NCI-H69 (cell line): ENCODE measurements around the gene CHCHD6.

Experiments
- DNase-seq: peaks from one replicate; lab custom pipeline; 2025; lab: John Stamatoyannopoulos, UW

Gene CHCHD6

GRCh38 chr3:126959921-126960603, 256.0 kb downstream of the CHCHD6 start:
- DNase-seq, result peak; percentile 92

GRCh38 chr3:126960604-126960995, 256.6 kb downstream of the CHCHD6 start:
- DNase-seq, result no peak

- peak; percentile 69 for DNase-seq
Observed at GRCh38 chr3:126961191-126961790, 257.3 kb downstream of the CHCHD6 start.

- DNase-seq, result no peak
Observed at GRCh38 chr3:126961791-126962461, 257.9 kb downstream of the CHCHD6 start.

GRCh38 chr3:126962756-126963155, 258.7 kb downstream of the CHCHD6 start:
- no peak for DNase-seq

- no peak for DNase-seq
Observed at GRCh38 chr3:126963261-126964190, 259.5 kb downstream of the CHCHD6 start.

- DNase-seq, result no peak
Observed at GRCh38 chr3:126964261-126964660, 260.2 kb downstream of the CHCHD6 start.

GRCh38 chr3:126964950-126965349, 260.9 kb downstream of the CHCHD6 start:
- DNase-seq, result peak; percentile 4

GRCh38 chr3:126965526-126966080, 261.6 kb downstream of the CHCHD6 start:
- DNase-seq, result no peak

GRCh38 chr3:126967386-126967785, 263.3 kb downstream of the CHCHD6 start:
- DNase-seq, result no peak

GRCh38 chr3:126968391-126969390, 264.7 kb downstream of the CHCHD6 start:
- peak; percentile 10 for DNase-seq

GRCh38 chr3:126969586-126969985, 265.5 kb downstream of the CHCHD6 start:
- no peak for DNase-seq

GRCh38 chr3:126970101-126970500, 266.1 kb downstream of the CHCHD6 start:
- DNase-seq, result no peak

GRCh38 chr3:126970921-126971320, 266.9 kb downstream of the CHCHD6 start:
- DNase-seq, result no peak

GRCh38 chr3:126971891-126972351, 267.9 kb downstream of the CHCHD6 start:
- DNase-seq, result no peak

GRCh38 chr3:126972866-126973265, 268.8 kb downstream of the CHCHD6 start:
- DNase-seq, result no peak

- no peak for DNase-seq
Observed at GRCh38 chr3:126973814-126974213, 269.8 kb downstream of the CHCHD6 start.

GRCh38 chr3:126974756-126975155, 270.7 kb downstream of the CHCHD6 start:
- no peak for DNase-seq

- no peak for DNase-seq
Observed at GRCh38 chr3:126976906-126977305, 272.9 kb downstream of the CHCHD6 start.

- no peak for DNase-seq
Observed at GRCh38 chr3:126977821-126978220, 273.8 kb downstream of the CHCHD6 start.
